Loucy (cell line): Measurements from ENCODE around the gene KCNQ2.

Experiments used
- H2AFZ ChIP-seq: fragments of 200-600 bp; sonication (generic); 2 replicates; pipeline ENCODE4 v1.6.0; 2016; ENCODE audit warnings: antibody characterized with exemption, mild to moderate bottlenecking, low read length, moderate library complexity
- H3F3A ChIP-seq: fragments of 200-600 bp; 2 replicates; pipeline ENCODE4 v1.6.0; 2016; ENCODE audit warnings: antibody characterized with exemption, low read depth, mild to moderate bottlenecking
- H3K27me3 ChIP-seq: fragments of 200-600 bp; sonication (generic); 2 replicates; pipeline ENCODE4 v1.6.1; 2014; ENCODE audit warnings: low read length, mild to moderate bottlenecking; ENCODE audit not compliant: insufficient read depth, poor library complexity, severe bottlenecking
- H3K36me3 ChIP-seq: fragments of 200-600 bp; sonication (generic); 2 replicates; pipeline ENCODE4 v1.6.1; 2016; ENCODE audit warnings: low read length; ENCODE audit not compliant: insufficient read depth
- H3K4me1 ChIP-seq: fragments of 200-600 bp; sonication (generic); 2 replicates; pipeline ENCODE4 v1.5.1; 2014; ENCODE audit warnings: low read length, mild to moderate bottlenecking; ENCODE audit not compliant: insufficient read depth, poor library complexity, severe bottlenecking
- H3K4me2 ChIP-seq: fragments of 200-600 bp; sonication (generic); 2 replicates; pipeline ENCODE4 v1.6.0; 2014; ENCODE audit warnings: antibody characterized with exemption, low read length, low read depth, mild to moderate bottlenecking; ENCODE audit not compliant: poor library complexity, severe bottlenecking
- H3K4me3 ChIP-seq: fragments of 200-600 bp; sonication (generic); 2 replicates; pipeline ENCODE4 v1.5.1; 2014; ENCODE audit warnings: low read length, mild to moderate bottlenecking, mixed read lengths; ENCODE audit not compliant: poor library complexity, severe bottlenecking
- H3K79me2 ChIP-seq: fragments of 200-600 bp; sonication (generic); 2 replicates; pipeline ENCODE4 v1.6.1; 2014; ENCODE audit warnings: low read length; ENCODE audit not compliant: insufficient read depth
- H3K9ac ChIP-seq: fragments of 200-600 bp; sonication (generic); 2 replicates; pipeline ENCODE4 v1.6.0; 2014; ENCODE audit warnings: mild to moderate bottlenecking, low read depth, low read length, moderate library complexity; ENCODE audit not compliant: poor library complexity, severe bottlenecking
- H3K9me2 ChIP-seq: fragments of 200-600 bp; sonication (generic); replicated peaks from 2 replicates; pipeline ENCODE4 v1.6.1; 2016; ENCODE audit warnings: low read depth, low read length, mixed read lengths
- H3K9me3 ChIP-seq: fragments of 200-600 bp; sonication (generic); 2 replicates; pipeline ENCODE4 v1.6.1; 2014; ENCODE audit warnings: mild to moderate bottlenecking, antibody characterized with exemption, low read length, low read depth; ENCODE audit not compliant: insufficient read depth
- H4K20me1 ChIP-seq: fragments of 200-600 bp; sonication (generic); 2 replicates; pipeline ENCODE4 v1.6.0; 2014; ENCODE audit warnings: antibody characterized with exemption, low read length, mild to moderate bottlenecking; ENCODE audit not compliant: insufficient read depth, poor library complexity, severe bottlenecking
- EZH2phosphoT487 ChIP-seq: fragments of 200-600 bp; IDR thresholded peaks from 2 replicates; pipeline ENCODE4 v1.6.1; 2018; ENCODE audit warnings: antibody characterized with exemption, mild to moderate bottlenecking, moderate library complexity, borderline replicate concordance
- TF ChIP-seq, protein P1 (sequence below): fragments of 200-600 bp; sonication (generic); conservative IDR thresholded peaks from 2 replicates; pipeline ENCODE4 v1.5.1; 2014; ENCODE audit warnings: mild to moderate bottlenecking, antibody characterized with exemption, low read length

KCNQ2 gene

DNA sequence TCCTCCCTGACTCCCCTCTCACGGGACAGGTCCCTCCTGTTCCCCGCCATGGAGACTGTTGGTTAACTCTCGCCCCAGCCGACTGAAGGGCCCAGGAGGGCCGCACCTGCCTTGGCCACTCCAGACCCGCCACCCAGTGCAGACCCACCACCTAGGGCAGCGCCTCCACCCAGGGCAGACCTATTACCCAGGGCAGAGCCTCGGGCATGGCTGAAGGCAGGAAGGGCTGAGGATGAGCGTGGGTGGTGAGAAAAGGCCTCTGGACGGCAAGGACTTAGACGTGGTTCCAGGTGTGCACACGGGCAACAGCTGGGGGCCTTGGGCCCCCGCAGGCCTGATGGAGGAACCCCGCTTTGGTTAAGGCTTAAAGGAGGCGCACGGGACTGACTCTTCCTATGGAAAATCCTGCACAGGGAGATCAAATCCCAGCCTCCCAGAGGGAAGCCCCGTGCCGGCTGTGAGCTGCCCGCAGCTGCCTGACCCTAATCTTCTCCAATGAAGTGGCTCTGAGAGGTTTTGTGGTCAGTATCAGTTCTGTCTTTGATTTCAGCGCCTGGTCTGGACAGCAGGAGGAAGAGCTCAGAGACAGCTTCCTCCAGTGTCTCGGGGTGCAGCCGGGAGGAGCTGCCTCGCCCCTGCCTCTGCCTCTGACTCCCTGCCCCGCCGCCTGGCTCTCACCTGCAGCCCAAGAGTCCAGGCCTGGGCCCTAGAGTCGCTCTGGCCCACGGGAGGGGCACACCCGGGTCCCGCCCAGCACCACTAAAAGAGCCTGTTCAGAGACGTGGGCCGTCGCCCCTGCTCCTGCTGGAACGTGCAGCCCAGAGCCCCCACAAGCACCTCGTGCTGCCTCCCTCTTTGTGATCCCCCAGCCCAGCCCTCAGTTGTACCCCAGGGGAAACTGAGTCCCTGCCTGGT is 99.2 kb downstream of the KCNQ2 start:
- H3K9me2 ChIP-seq, result no peaks in the 10 kb centered on the region
- H3K4me1 ChIP-seq, result no peaks in the 10 kb centered on the region
- no peaks in the 10 kb centered on the region for H3K36me3 ChIP-seq
- no peaks in the 10 kb centered on the region for H4K20me1 ChIP-seq
- TF ChIP-seq, protein P1, sequence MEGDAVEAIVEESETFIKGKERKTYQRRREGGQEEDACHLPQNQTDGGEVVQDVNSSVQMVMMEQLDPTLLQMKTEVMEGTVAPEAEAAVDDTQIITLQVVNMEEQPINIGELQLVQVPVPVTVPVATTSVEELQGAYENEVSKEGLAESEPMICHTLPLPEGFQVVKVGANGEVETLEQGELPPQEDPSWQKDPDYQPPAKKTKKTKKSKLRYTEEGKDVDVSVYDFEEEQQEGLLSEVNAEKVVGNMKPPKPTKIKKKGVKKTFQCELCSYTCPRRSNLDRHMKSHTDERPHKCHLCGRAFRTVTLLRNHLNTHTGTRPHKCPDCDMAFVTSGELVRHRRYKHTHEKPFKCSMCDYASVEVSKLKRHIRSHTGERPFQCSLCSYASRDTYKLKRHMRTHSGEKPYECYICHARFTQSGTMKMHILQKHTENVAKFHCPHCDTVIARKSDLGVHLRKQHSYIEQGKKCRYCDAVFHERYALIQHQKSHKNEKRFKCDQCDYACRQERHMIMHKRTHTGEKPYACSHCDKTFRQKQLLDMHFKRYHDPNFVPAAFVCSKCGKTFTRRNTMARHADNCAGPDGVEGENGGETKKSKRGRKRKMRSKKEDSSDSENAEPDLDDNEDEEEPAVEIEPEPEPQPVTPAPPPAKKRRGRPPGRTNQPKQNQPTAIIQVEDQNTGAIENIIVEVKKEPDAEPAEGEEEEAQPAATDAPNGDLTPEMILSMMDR, result no peak
- TF ChIP-seq EZH2phosphoT487, result no peak
- no peak overlapping the region for H3K4me3 ChIP-seq
- H3K9ac ChIP-seq, result no peak overlapping the region
- no peaks in the 10 kb centered on the region for H3K27me3 ChIP-seq
- no peaks in the 10 kb centered on the region for H3F3A ChIP-seq
- no peak overlapping the region for H2AFZ ChIP-seq
- H3K79me2 ChIP-seq, result no peaks in the 10 kb centered on the region
- H3K4me2 ChIP-seq, result no peak overlapping the region
- no peaks in the 10 kb centered on the region for H3K9me3 ChIP-seq

GRCh38 chr20:63371291-63371865 is 101.1 kb downstream of the KCNQ2 start:
- no peaks in the 10 kb centered on the region for H3K36me3 ChIP-seq
- H2AFZ ChIP-seq, result no peak overlapping the region
- no peaks in the 10 kb centered on the region for H3F3A ChIP-seq
- no peaks in the 10 kb centered on the region for H3K79me2 ChIP-seq
- H3K9me2 ChIP-seq, result no peaks in the 10 kb centered on the region
- no peak overlapping the region for H3K4me3 ChIP-seq
- H3K9ac ChIP-seq, result no peak overlapping the region
- no peaks in the 10 kb centered on the region for H3K4me1 ChIP-seq
- no peaks in the 10 kb centered on the region for H3K27me3 ChIP-seq
- H3K4me2 ChIP-seq, result no peak overlapping the region
- no peaks in the 10 kb centered on the region for H4K20me1 ChIP-seq
- no peaks in the 10 kb centered on the region for H3K9me3 ChIP-seq
- TF ChIP-seq, protein P1, result no peak
- TF ChIP-seq EZH2phosphoT487, result no peak

DNA sequence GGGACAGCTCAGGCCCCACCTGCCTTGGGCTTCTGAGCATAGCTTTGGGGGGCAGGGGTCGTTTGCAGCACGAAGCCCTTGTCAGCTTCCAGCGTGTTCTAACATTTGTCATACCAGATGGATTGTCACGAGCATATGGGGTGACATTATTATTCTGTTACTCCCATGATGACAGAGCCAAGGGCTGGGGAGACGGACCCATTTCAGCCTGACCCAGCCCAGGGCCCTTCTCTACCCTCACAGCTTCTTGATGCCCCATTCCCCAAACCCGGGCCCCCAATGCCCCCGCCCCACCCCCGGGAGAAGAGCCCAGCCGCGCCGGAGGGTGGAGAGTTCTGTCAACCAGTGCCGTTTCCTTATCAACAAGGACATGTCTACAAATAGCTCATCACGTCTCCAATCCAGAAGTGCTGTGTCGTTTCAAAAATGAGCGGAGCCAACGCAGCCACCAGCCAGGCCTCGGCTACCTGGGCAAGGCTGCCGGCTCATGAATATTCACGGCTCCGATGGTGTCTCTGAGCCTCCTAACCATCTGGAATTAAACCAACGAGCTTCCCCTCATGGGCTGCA is 101.8 kb downstream of the KCNQ2 start:
- Histone ChIP-seq H3F3A (no peaks in the 10 kb centered on the region), H3K9me2 (no peaks in the 10 kb centered on the region), H3K27me3 (no peaks in the 10 kb centered on the region), H3K4me3 (no peak overlapping the region), H4K20me1 (no peaks in the 10 kb centered on the region), H3K36me3 (no peaks in the 10 kb centered on the region), H3K4me1 (no peaks in the 10 kb centered on the region), H2AFZ (no peak overlapping the region), H3K9ac (no peak overlapping the region), H3K4me2 (no peak overlapping the region), H3K9me3 (no peaks in the 10 kb centered on the region), H3K79me2 (no peaks in the 10 kb centered on the region)
- TF ChIP-seq, protein P1, result no peak
- no peak for TF ChIP-seq EZH2phosphoT487
